GM23338 (cell line): ENCODE data around the gene NKAIN2. TPM values are rescaled to one million over a fixed set of nuclear protein-coding genes. Genes with fewer than 3 reads are reported as not detected.

ENCODE experiments used
- ATAC-seq: fragments of 200-7000 bp; cut with Tn5 transposase; 3 replicates; pipeline ENCODE4 v1.9.1; 2020
- DNase-seq: peaks from one replicate; pipeline ENCODE4 v3.0.0-alpha.2; 2015; ENCODE audit warnings: low spot score
- H2AFZ ChIP-seq: fragments of 200-600 bp; sonication (generic); 2 replicates; pipeline ENCODE4 v1.8.0; 2016; ENCODE audit warnings: antibody characterized with exemption, mild to moderate bottlenecking, moderate library complexity
- H3F3A ChIP-seq: fragments of 200-600 bp; sonication (generic); replicated peaks from 2 replicates; pipeline ENCODE4 v1.8.0; 2017; ENCODE audit warnings: antibody characterized with exemption, mixed run types, low read depth
- H3K27ac ChIP-seq: fragments of 200-600 bp; sonication (generic); 2 replicates; pipeline ENCODE4 v1.6.1; 2016; ENCODE audit warnings: low read depth
- H3K27me3 ChIP-seq: fragments of 200-600 bp; sonication (generic); 2 replicates; pipeline ENCODE4 v1.8.0; 2016; ENCODE audit warnings: mild to moderate bottlenecking, mixed run types, moderate library complexity; ENCODE audit not compliant: insufficient read depth
- H3K36me3 ChIP-seq: fragments of 200-600 bp; sonication (generic); 2 replicates; pipeline ENCODE4 v1.8.0; 2016; ENCODE audit warnings: mild to moderate bottlenecking; ENCODE audit not compliant: insufficient read depth
- H3K4me1 ChIP-seq: fragments of 200-600 bp; sonication (generic); 2 replicates; pipeline ENCODE4 v1.8.0; 2016; ENCODE audit warnings: mild to moderate bottlenecking, moderate library complexity; ENCODE audit not compliant: insufficient read depth
- H3K4me2 ChIP-seq: fragments of 200-600 bp; sonication (generic); 2 replicates; pipeline ENCODE4 v1.7.1; 2017; ENCODE audit warnings: mixed run types
- H3K4me3 ChIP-seq: fragments of 200-600 bp; sonication (generic); 2 replicates; pipeline ENCODE4 v1.6.1; 2016; ENCODE audit warnings: mixed run types
- H3K79me2 ChIP-seq: fragments of 200-600 bp; sonication (generic); replicated peaks from 2 replicates; pipeline ENCODE4 v1.8.0; 2017; ENCODE audit warnings: mild to moderate bottlenecking; ENCODE audit not compliant: insufficient read depth
- H3K9me2 ChIP-seq: fragments of 200-600 bp; sonication (generic); 2 replicates; pipeline ENCODE4 v1.8.0; 2017; ENCODE audit not compliant: insufficient read depth
- H4K20me1 ChIP-seq: fragments of 200-600 bp; sonication (generic); replicated peaks from 2 replicates; pipeline ENCODE4 v1.8.0; 2017; ENCODE audit warnings: mild to moderate bottlenecking; ENCODE audit not compliant: insufficient read depth
- H3K27ac Mint-ChIP-seq: 2 replicates; pipeline ENCODE4 v1.8.0; 2020; ENCODE audit warnings: inconsistent platforms, mild to moderate bottlenecking, moderate library complexity, mixed read lengths
- H3K27me3 Mint-ChIP-seq: 3 replicates; pipeline ENCODE4 v1.8.0; 2022; ENCODE audit warnings: low read depth, mild to moderate bottlenecking, moderate library complexity, mixed read lengths, inconsistent platforms; ENCODE audit not compliant: insufficient read depth, poor library complexity
- H3K36me3 Mint-ChIP-seq: 3 replicates; pipeline ENCODE4 v1.8.0; 2021; ENCODE audit warnings: low read depth, mild to moderate bottlenecking, inconsistent platforms, moderate library complexity, mixed read lengths
- H3K4me1 Mint-ChIP-seq: 3 replicates; pipeline ENCODE4 v1.8.0; 2020; ENCODE audit warnings: mild to moderate bottlenecking, inconsistent platforms, mixed read lengths
- H3K4me3 Mint-ChIP-seq: 3 replicates; pipeline ENCODE4 v1.8.0; 2021; ENCODE audit warnings: moderate library complexity, mild to moderate bottlenecking, inconsistent platforms, mixed read lengths
- H3K9me3 Mint-ChIP-seq: 3 replicates; pipeline ENCODE4 v1.8.0; 2020; ENCODE audit warnings: moderate library complexity, mild to moderate bottlenecking, inconsistent platforms, mixed read lengths
- CREB1 ChIP-seq: fragments of 250-450 bp; sonication (Bioruptor Pico); IDR thresholded peaks from 2 replicates; pipeline ENCODE4 v1.5.0; 2020; ENCODE audit warnings: low read depth, mild to moderate bottlenecking, moderate library complexity
- CTCF ChIP-seq, 2 experiments: fragments of 200-600 bp in 1 of 2; sonication (generic) in 1 of 2; conservative IDR thresholded peaks; 2 replicates each; pipeline versions ENCODE4 v1.5.1 to v1.6.1; 2016 to 2017; ENCODE audit warnings: antibody characterized with exemption in 2 of 2, low read depth in 2 of 2, mild to moderate bottlenecking in 2 of 2, moderate library complexity in 1 of 2
- EZH2 ChIP-seq: fragments of 200-600 bp; sonication (generic); IDR thresholded peaks from one replicate; pipeline ENCODE4 v1.8.0; 2017; ENCODE audit warnings: antibody characterized with exemption, mild to moderate bottlenecking, low read depth; ENCODE audit not compliant: unreplicated experiment
- EZH2phosphoT487 ChIP-seq: fragments of 200-600 bp; sonication (generic); IDR thresholded peaks from one replicate; pipeline ENCODE4 v1.8.1; 2018; ENCODE audit warnings: antibody characterized with exemption; ENCODE audit not compliant: unreplicated experiment
- JUNB ChIP-seq: IDR thresholded peaks from one replicate; pipeline ENCODE4 v1.6.1; 2016; ENCODE audit warnings: antibody characterized with exemption; ENCODE audit not compliant: unreplicated experiment
- NANOG ChIP-seq: IDR thresholded peaks from 2 replicates; pipeline ENCODE4 v1.6.1; 2016; ENCODE audit warnings: antibody characterized with exemption, borderline replicate concordance
- POLR2AphosphoS5 ChIP-seq: IDR thresholded peaks from 2 replicates; pipeline ENCODE4 v1.6.1; 2016; ENCODE audit warnings: antibody characterized with exemption, low read depth
- STAT1 ChIP-seq: IDR thresholded peaks from one replicate; pipeline ENCODE4 v1.6.1; 2016; ENCODE audit warnings: antibody characterized with exemption; ENCODE audit not compliant: unreplicated experiment
- ZNF114 ChIP-seq: fragments of 250-450 bp; sonication (Bioruptor Pico); IDR thresholded peaks from 2 replicates; pipeline ENCODE4 v1.5.0; 2020; ENCODE audit warnings: mild to moderate bottlenecking, moderate library complexity
- ZNF331 ChIP-seq: fragments of 250-450 bp; sonication (Bioruptor Pico); IDR thresholded peaks from 2 replicates; pipeline ENCODE4 v1.5.0; 2020; ENCODE audit warnings: low read depth, mild to moderate bottlenecking, moderate library complexity
- ZNF462 ChIP-seq: fragments of 250-450 bp; sonication (Bioruptor Pico); IDR thresholded peaks from 2 replicates; pipeline ENCODE4 v1.5.0; 2020; ENCODE audit warnings: mild to moderate bottlenecking, moderate library complexity
- polyA plus RNA-seq: library from polyadenylated mRNA; unstranded; fragments of >200 nt; fragmentation: Nextera tagmentation; extraction: Ambion mirVana; gene quantifications from 2 replicates; pipeline ENCODE4 v1.2.1, GENCODE V29; 2016
- total RNA-seq: library from RNA; depleted of rRNA; stranded (reverse); fragments of >200 nt; shearing (Covaris generic); gene quantifications from 2 replicates; pipeline ENCODE4 v1.2.3, GENCODE V29; 2014
- TF ChIP-seq, protein P1 (sequence below): IDR thresholded peaks from 2 replicates; pipeline ENCODE4 v1.6.1; 2016; ENCODE audit warnings: antibody characterized with exemption
- TF ChIP-seq, protein P2 (sequence below): IDR thresholded peaks from one replicate; pipeline ENCODE4 v1.6.1; 2018; ENCODE audit warnings: antibody characterized with exemption; ENCODE audit not compliant: unreplicated experiment

The NKAIN2 gene
- total and polyA plus RNA-seq, 2 experiments from 2014 or later = 0.39 to 1.1 TPM

DNA sequence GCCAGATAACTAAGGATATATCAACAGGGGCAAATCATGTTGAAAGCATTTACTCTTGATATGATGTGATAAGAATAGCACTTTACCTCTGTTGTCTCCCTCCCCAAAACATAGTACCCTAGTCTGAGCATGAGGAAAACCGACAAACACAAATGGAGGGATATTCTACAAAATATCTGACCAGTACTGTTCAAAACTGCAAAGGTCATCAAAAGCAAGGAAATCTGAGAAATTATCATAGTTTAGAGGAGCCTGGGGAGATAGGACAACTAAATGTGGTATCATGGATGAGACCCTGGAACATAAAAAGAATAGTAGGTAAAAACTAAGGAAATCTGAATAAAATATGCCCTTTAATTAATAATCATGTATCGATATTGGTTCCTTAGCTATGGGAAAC lies 675.2 kb downstream of the NKAIN2 start:
- Histone ChIP-seq H4K20me1 (no peaks in the 10 kb centered on the region), H3K4me3 (no peak overlapping the region), H3K9me2 (no peaks in the 10 kb centered on the region), H3F3A (no peaks in the 10 kb centered on the region), H3K27me3 (no peaks in the 10 kb centered on the region), H2AFZ (no peak overlapping the region), H3K4me1 (no peaks in the 10 kb centered on the region), H3K36me3 (no peaks in the 10 kb centered on the region), H3K79me2 (no peaks in the 10 kb centered on the region), H3K4me2 (no peak overlapping the region), H3K27ac (no peak overlapping the region)
- Mint-ChIP-seq H3K4me1 (peaks cover 3% of the 10 kb centered on the region; the same call in 2 of the 3 replicates), H3K27ac (no peak overlapping the region), H3K27me3 (no peaks in the 10 kb centered on the region), H3K36me3 (no peaks in the 10 kb centered on the region), H3K9me3 (no peaks in the 10 kb centered on the region), H3K4me3 (no peak overlapping the region)
- TF ChIP-seq EZH2phosphoT487 (no peak), CTCF (conservative IDR thresholded peaks at IDR 0.05; ENCODE audit: low read depth in 2 of 2) (no peak), ZNF462 (CRISPR knock-in tag) (no peak), NANOG (no peak), STAT1 (no peak), JUNB (no peak), POLR2AphosphoS5 (no peak), CREB1 (CRISPR knock-in tag) (no peak), EZH2 (no peak), ZNF331 (CRISPR knock-in tag) (no peak), ZNF114 (CRISPR knock-in tag) (no peak)
- TF ChIP-seq, protein P1, sequence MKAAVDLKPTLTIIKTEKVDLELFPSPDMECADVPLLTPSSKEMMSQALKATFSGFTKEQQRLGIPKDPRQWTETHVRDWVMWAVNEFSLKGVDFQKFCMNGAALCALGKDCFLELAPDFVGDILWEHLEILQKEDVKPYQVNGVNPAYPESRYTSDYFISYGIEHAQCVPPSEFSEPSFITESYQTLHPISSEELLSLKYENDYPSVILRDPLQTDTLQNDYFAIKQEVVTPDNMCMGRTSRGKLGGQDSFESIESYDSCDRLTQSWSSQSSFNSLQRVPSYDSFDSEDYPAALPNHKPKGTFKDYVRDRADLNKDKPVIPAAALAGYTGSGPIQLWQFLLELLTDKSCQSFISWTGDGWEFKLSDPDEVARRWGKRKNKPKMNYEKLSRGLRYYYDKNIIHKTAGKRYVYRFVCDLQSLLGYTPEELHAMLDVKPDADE = no peak
- TF ChIP-seq, protein P2, sequence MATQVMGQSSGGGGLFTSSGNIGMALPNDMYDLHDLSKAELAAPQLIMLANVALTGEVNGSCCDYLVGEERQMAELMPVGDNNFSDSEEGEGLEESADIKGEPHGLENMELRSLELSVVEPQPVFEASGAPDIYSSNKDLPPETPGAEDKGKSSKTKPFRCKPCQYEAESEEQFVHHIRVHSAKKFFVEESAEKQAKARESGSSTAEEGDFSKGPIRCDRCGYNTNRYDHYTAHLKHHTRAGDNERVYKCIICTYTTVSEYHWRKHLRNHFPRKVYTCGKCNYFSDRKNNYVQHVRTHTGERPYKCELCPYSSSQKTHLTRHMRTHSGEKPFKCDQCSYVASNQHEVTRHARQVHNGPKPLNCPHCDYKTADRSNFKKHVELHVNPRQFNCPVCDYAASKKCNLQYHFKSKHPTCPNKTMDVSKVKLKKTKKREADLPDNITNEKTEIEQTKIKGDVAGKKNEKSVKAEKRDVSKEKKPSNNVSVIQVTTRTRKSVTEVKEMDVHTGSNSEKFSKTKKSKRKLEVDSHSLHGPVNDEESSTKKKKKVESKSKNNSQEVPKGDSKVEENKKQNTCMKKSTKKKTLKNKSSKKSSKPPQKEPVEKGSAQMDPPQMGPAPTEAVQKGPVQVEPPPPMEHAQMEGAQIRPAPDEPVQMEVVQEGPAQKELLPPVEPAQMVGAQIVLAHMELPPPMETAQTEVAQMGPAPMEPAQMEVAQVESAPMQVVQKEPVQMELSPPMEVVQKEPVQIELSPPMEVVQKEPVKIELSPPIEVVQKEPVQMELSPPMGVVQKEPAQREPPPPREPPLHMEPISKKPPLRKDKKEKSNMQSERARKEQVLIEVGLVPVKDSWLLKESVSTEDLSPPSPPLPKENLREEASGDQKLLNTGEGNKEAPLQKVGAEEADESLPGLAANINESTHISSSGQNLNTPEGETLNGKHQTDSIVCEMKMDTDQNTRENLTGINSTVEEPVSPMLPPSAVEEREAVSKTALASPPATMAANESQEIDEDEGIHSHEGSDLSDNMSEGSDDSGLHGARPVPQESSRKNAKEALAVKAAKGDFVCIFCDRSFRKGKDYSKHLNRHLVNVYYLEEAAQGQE = no peak
- ATAC-seq (no peak), DNase-seq (no peak)
